Stimulated activated CD4-positive, alpha-beta T cell treated with anti-CD3 and anti-CD28 coated beads, Interleukin-4, amount 100 ng/mL, for 1 hour (primary cell): ENCODE data around the gene NUDT1.

Source experiments
- DNase-seq: peaks from one replicate; pipeline ENCODE4 v3.0.0-alpha.2; 2020

The NUDT1 gene

DNA sequence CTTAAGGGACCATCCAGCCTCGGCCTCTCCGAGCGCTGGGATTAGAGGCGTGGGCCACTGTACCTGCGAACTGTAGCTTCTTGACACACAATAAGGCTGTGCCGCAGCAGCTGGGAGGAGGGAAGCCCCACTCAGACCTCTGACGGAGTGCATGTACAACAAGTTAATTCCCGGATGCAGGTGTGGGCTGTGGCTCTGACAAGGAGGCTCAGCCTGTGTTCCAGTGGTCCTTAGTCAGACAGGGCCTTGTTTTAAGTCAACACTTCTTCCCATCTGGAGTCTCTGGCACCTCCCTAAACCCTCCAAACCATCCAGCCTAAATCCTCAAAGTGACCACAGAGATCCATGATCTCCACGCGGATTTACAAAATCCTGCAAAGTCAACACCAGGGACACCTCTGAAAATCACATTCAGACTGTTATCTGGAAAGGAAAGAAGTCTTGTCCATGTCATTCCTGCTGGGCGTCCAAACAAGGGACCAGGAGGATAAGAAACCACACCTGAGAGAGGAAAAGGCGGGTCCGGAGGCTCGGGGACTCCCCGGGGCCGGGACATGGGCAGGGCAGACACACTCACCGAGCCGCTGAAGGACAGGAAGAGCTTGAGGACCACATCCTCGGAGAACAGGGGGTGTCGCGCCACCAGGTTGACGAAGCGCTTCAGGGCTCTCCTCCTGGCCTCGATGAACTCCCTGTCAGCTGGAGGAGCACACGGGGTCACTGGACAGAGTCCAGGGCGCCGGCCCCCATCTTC lies 29.4 kb downstream of the NUDT1 start:
- no peak for DNase-seq

DNA sequence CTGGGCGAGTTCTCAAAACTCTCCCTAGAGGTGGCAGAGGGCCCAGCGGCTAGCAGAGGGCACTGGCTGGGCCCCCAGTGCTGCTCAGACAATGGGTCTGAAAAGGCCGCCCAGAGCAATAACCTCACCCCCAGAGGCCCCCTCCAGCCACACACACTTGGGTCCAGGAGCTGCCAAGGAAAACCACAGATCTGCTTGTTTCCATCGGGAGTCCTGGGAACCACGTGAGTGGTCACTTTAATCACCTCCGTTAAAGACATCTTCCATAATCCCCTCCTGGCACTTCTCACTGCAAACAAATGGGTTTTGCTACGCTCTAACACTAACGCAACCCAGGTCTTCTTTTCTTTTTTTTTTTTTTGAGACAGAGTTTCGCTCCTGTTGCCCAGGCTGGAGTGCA lies 30.0 kb downstream of the NUDT1 start:
- no peak for DNase-seq

DNA sequence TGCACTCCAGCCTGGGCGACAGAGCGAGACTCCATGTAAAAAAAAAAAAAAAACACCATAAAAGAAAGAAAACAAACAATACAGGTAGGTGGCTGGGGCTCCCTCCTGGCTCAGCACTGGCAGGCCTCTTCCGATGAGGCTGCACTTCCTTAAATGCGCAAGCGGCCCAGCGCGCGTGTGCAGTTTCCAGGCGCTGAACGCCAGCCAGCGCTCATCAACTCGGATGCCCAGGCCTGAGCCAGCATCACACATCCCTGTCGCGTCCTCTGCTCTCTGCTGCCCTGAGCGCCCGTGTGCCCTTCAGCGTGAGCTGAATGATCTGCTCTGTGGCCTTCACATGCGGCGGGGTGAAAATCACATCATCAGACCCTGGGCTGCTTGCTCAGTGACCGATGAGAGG lies 31.8 kb downstream of the NUDT1 start:
- no peak for DNase-seq

DNA sequence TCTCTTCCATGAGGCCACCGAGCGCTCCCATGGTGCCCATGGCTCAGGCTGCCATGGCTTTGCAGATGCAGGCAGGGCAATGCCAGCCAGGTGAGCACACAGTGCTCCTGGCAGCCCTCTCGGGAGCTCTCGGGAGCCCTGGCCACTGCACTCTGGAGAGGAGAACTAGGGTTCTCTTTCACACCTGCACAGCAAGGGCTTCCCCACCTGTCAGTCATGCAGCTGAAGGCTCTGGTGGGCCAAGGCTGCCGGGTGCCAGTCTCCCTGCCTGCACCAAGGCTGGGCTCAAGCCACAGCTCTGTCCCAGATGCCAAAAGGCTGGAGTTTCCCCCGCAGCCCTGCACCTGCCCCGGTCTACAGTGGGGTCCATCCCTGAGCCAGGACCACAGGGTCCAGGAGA lies 32.6 kb downstream of the NUDT1 start:
- no peak for DNase-seq

DNA sequence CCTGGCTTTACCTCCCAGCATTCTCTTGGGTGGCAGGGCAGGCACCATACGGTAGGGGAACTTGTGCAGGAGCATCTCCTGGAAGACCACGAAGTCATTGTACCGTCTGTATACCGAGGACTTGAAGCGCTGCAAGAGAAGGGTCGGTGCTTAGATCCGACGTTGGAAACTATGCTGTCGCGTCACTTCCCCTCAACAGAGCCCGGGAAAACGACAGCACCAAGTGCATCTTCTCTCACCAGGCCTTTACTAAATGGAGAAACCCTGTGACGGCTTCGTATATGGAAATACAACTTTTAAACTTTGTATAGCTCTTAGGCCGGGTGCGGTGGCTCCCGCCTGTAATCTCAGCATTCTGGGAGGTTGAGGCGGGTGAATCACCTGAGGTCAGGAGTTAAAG lies 33.1 kb downstream of the NUDT1 start:
- DNase-seq, result no peak

DNA sequence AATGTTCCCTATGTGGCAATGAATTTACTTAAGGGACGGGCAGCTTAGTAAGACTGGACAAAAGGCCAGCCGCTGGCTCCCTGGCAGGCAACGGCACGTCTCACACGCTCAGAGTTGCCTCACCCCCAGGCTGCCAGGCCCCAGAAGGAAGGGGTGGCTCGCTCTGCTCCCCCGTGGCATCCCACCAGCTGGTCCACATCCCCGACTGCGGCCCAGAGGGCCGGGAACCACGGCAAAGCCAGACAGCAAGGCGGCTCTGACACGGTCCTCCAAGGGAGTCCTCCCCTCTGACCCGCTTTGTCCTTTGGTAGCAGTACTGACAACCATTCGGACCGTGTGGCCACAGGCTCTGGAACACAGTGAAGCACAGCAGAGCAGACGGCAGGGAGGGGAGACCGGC lies 34.1 kb downstream of the NUDT1 start:
- DNase-seq, result no peak

DNA sequence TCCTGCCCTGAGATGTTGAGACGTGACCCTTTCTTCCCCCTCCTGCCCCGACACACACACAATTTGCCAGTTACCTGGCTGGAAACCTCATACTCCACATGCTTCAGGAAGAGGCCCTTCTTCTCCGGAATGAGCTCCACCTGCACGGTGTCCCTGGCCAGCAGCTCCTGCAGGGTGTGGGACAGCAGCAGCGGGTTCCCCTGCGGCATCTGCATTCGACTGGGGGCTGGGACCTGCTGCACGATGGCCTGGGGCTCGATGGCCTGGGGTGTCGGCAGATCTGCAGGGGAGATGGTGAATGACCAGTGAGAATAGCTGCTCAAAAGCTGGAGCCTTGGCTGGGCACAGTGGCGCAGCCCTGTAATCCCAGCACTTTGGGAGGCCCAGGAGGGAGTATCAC lies 36.0 kb downstream of the NUDT1 start:
- no peak for DNase-seq

DNA sequence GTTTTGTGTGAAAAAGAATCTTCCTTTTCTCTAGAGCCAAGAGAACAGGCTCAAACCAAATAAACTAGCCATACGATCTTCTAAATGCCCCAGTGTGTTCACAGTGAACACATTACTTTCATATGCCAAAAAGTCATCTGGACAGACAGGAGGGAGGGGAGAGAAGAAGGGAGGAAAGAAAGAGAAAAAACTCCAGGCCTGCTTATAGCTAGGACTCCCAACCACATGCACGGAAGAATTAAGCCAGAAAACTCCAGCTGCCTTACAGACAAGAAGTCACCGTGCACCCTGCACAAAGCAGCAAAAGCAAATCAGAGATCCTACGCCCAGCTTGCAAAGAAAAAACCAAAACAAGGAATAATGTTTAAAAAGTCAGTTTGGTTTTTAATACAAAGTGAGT lies 37.9 kb downstream of the NUDT1 start:
- DNase-seq, result no peak

DNA sequence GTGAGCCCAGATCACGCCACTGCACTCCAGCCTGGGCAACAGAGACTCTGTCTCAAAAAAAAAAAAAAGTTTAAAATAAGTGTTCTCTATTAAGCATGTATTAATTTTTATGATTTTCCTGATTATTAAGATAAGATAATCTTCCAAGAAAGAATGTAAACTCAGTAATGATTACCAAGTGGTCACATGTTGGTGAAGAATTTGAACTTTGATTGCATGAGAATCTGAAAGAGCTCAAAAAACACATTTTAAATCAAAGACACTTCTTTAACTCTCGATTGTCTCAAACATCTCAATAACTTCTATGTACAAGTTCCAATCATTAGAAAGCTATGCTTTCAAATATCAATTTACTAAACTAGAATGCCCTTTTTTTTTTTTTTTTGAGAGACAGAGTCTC lies 38.4 kb downstream of the NUDT1 start:
- DNase-seq, result no peak

DNA sequence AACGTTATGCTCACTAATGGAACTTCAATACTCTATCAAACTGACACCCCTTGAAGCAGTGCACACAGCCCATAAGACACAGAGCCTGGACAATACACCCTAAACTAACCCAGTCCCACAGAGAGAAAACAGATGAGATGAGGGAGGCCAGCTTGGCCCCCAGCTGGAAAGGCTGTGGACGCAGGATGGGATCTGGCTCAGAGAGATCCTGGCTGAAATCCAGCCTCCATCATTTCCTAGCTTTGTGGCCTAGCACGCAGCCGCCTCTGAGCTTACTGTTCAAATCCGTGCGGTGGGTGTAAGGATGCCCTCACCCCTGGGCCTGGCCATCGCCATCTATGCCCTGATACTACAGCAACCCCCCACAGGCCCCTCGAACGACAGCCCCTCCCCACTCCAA lies 39.5 kb downstream of the NUDT1 start:
- DNase-seq, result no peak

DNA sequence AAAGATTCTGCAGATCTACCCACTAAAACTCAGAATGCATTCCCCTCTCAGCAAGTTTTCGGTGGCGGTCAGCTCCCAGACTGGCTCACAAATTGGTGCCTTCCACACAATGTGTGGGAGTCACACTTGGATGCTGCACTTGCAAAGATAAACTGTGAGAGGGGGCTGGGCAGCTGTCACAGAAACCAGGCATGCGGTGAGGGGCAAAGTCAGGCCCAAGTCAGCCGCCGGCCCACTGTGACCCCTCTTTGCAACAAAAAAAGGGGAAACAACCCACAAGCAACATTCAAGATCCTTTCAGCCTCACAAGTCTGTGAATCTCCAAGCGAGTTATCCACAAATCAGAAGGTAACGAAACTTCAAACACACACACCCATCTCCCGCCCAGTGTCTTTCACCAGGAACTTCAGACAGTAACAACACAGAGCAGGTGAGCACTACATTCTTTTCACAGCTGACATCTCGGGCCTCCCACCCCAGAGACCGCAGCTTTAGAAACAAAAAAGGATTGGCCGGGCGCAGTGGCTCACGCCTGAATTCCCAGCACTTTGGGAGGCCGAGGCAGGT lies 40.2 kb downstream of the NUDT1 start:
- DNase-seq, result no peak

DNA sequence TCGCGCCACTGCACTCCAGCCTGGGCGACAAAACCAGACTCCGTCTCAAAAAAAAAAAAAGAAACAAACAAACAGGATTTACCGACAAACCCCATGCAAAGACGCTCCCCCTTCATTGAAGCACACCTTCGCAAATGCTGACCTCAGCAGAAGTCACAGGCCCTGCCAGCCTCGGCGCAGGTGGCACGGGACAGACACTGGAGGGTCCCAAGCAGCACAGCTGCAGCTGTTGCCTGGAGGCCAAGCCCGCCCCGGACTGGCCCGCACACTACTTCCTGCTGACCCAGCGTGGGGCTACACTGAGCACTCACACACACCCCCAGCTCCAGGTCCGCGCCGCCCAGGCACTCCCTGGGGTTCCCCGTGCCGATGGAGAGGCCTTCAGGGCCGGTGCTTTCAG lies 41.0 kb downstream of the NUDT1 start:
- no peak for DNase-seq

DNA sequence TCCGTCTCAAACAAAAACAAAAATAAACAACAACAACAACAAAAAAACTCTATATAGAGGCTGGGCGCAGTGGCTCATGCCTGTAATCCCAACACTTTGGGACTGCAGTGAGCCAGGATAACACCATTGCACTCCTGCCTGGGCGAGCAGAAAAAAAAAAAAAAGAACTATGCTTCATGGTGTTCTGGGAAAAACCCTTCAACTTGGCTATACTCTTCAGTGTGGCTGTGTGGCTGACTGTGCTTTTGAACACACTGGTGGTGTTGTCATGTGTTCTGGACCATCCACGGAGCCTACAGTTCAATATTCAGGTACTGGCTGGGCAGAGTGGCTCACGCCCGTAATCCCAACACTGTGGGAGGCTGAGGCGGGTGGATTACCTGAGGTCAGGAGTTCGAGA lies 45.7 kb downstream of the NUDT1 start:
- no peak for DNase-seq

DNA sequence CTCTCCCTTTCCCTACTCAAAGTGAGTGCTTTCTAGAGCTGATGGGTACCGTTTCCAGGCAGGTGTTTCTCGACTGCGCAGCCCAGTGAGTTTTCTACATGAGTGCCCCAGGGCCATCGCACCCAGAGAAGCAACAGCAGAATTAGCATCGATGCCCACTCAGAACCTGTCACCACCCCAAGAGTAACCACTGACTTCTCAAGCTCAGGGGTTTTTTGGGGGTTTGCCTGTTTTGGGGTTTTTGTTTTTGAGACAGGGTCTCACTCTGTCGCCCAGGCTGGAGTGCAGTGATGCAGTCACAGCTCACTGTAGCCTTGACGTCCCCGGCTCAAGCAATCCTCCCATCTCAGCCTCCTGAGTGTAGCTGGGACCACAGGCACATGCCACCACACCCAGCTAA lies 46.5 kb downstream of the NUDT1 start:
- DNase-seq, result no peak

DNA sequence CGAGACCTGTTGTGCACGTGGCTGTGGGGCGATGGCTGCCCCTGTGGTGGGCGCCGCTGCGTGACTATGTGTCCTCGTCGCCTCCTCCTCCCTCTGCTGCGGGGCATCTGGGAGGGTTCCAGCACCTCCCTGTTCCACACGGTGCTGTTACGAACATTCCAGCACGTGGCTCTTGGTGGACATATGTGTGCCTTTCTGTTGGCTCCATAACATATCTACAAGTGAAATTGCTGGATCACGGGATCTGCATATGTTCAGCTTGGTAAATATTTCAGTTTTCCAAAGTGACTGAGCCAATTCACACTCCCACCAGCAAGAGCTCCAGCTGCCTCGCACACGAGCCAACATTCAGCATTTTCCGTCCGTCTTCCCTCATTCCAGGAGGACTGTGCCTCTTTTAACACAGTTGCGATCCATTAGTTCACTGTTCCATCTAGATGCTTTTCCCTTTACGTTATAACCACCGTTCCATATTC lies 47.1 kb downstream of the NUDT1 start:
- no peak for DNase-seq

DNA sequence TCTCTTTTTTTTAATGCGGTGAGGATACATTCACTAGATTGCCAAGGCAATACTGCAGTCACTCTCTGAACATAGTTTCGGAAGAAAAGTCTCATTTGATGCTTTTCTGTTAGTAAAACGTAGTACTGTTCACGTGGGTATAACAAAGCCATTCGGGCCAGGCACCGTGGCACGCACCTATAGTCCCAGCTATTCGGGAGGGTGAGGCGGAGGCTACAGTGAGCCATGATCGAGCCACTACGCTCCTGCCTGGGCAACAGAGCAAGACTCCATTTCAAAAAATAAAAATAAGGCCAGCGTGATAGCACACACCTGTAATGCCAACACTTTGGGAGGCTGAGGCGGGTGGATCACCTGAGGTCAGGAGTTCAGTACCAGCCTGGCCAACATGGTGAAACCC lies 47.6 kb downstream of the NUDT1 start:
- DNase-seq, result no peak

DNA sequence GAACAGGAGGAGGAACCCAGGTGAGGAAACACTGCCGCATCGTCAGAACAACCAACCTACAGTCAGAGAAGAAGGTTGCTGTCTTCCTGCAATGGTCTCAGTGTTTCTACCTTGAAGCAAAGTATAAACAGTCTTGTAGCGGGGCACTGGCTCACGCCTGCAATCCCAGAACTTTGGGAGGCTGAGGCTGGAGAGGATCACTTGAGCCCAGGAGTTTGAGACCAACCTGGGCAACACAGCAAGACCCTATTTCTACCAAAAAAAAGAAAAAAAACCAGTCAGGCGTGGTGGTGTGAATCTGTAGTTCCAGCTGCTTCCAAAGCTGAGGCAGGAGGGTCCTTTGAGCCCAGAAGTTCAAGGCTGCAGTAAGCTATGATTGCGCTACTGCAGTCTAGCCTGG lies 48.9 kb downstream of the NUDT1 start:
- no peak for DNase-seq

DNA sequence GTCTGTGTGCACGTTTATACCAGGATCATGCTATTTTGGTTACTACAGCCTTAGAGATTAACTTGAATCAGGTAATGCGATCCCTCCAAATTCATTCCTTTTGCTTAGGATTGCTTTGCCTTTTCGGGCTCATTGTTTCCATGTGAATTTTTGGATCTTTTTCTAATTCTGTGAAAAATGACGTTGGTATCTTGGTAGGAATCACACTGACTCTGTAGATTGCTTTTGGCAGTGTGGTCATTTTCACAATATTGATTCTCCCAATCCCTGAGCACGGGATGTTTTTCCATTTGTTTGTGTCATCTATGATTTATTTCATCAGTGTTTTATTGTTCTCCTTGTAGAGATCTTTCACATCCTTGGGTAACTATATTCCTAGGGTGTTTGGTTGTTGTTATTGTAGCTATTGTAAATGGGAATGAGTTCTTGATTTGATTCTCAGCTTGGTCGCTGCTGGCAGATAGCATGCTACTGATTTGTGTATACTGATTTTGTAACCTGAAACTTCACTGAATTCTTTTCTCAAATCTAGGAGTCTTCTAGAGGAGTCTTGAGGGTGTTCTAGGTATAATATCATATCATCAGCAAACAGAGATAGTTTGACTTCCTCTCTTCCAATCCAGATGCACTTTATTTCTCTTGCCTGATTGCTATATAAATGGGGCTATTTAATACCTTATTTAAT lies 54.1 kb downstream of the NUDT1 start:
- DNase-seq, result no peak

DNA sequence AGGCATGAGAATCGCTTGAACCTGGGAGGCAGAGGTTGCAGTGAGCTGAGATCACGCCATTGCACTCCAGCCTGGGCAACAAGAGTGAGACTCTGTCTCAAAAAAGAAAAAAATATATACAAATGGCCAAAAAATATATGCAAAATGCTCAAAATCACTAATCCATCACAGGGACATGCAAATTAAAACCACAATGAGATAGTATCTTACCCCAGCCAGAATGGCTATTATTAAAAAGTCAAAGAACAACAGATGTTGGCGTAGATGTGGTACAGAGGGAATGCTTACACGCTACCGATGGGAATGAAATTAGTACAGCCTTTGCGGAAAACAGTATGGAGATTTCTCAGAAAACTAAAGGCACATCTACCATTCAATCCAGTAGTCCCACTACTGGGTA lies 54.8 kb downstream of the NUDT1 start:
- DNase-seq, result no peak

DNA sequence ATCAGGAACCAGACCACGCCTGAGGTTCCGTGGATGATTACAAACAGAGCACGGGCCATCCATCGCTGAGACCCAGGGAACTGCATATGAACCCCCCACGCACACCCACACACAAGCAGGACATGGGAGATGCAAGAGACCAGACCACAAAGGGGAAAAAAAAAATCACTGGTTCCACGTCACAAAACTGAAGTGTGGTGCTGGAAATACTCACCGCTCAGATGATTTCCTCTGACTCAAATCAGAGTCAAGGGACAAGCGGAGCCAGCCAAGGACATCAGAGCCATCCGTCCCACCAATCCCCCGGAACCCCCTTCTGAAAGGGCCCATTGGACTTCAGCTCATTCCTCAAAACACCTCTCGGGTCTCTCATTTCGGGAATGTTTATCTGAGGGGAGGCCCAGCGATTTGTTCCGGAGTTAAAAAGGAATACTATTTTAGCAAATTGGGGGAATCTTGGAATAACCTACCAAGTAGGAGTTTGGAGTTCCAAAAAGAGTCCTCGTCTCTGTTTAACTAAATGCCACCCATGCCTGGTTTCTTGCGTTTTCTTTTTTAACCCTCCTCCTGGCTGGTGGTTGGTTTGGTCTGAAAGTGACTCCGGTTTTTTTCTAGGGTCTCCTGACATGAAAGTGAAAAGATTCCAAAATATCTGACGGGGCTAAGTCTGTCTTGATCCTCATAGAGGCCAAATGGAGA lies 57.3 kb downstream of the NUDT1 start:
- no peak for DNase-seq

DNA sequence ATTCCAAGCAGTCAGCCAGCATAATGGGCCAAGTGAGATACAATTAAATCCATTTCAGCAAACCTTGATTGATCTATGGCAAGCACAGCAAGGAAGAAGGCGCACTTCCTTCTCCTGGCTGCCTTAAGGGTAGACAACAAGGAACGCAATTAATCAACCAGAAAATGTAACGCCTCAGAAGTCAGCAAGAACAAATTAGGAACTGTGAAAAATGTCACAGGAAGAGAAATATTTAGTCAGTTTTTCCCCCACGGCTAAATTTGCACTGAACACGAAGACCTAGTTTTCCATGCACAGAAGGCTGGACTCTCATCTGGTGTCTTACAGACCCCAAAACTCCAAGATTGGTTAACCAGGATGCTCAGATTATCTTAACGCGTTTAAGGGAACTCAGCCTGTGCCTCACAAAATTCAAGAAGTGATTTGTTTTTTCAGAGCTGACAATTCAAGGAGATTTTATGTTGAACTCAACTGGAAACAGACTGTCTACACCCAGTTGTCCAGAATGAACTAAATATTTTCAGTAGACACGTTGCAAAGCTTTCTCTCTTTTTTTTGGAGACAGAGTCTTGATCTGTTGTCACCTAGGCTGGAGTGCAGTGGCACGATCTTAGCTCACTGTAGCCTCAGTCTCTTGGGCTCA lies 58.0 kb downstream of the NUDT1 start:
- DNase-seq, result no peak
